H1 (cell line): ENCODE data around the gene JPT2. TPM values are rescaled to one million over a fixed set of nuclear protein-coding genes. Genes with fewer than 3 reads are reported as not detected.

Experiments
- CTCF ChIA-PET: fragments of 300-600 bp; sonication (Branson Sonifier 250); formaldehyde crosslinking; loops from one replicate; lab custom pipeline; 2021; ENCODE audit not compliant: partially characterized antibody; lab: Charles Lee
- POLR2A ChIA-PET: fragments of 300-600 bp; sonication (Branson Sonifier 250); formaldehyde crosslinking; loops from one replicate; lab custom pipeline; 2021; ENCODE audit warnings: inconsistent platforms; ENCODE audit not compliant: partially characterized antibody; lab: Charles Lee
- DNase-seq, 2 experiments: peaks; one replicate each; pipeline versions ENCODE4 v3.0.0 to v3.0.0-alpha.2; 2010 to 2022; ENCODE audit warnings: low spot score in 2 of 2, low read depth in 1 of 2, mixed read lengths in 1 of 2
- FAIRE-seq: peaks from 2 replicates; lab custom pipeline; 2011; peaks lifted over from hg19 to GRCh38; lab: Jason Lieb, UNC
- H2AFZ ChIP-seq: 2 replicates; pipeline ENCODE4 v1.8.1; 2012; ENCODE audit warnings: low read length, inconsistent platforms
- H2AK5ac ChIP-seq: 2 replicates; pipeline ENCODE4 v1.6.1; 2013; ENCODE audit warnings: low read depth, low read length
- H2BK120ac ChIP-seq: replicated peaks from 2 replicates; pipeline ENCODE3; 2013; ENCODE audit warnings: low read depth, low read length, inconsistent platforms
- H2BK12ac ChIP-seq: 2 replicates; pipeline ENCODE4 v1.6.1; 2013; ENCODE audit warnings: low read depth, low read length
- H2BK15ac ChIP-seq: 2 replicates; pipeline ENCODE4 v1.6.1; 2013; ENCODE audit warnings: low read length
- H2BK20ac ChIP-seq: 2 replicates; pipeline ENCODE4 v1.6.1; 2013; ENCODE audit warnings: low read length
- H2BK5ac ChIP-seq: 2 replicates; pipeline ENCODE4 v1.6.1; 2013; ENCODE audit warnings: low read depth, low read length
- H3K14ac ChIP-seq: 2 replicates; pipeline ENCODE4 v1.6.1; 2013; ENCODE audit warnings: inconsistent platforms; ENCODE audit not compliant: insufficient read length
- H3K18ac ChIP-seq: 2 replicates; pipeline ENCODE4 v1.6.1; 2013; ENCODE audit warnings: low read length; ENCODE audit errors: extremely low read depth
- H3K23ac ChIP-seq: 2 replicates; pipeline ENCODE4 v1.6.1; 2013; ENCODE audit warnings: inconsistent platforms; ENCODE audit not compliant: insufficient read length
- H3K23me2 ChIP-seq: 2 replicates; pipeline ENCODE4 v1.6.1; 2013; ENCODE audit warnings: low read depth, low read length
- H3K27ac ChIP-seq: 2 replicates; pipeline ENCODE4 v1.6.1; 2011; ENCODE audit warnings: low read depth, low read length, inconsistent platforms
- H3K27me3 ChIP-seq, 4 experiments: replicated peaks in 1 of 4; 1 replicate in 1 of 4; 2 replicates in 3 of 4; pipeline versions ENCODE4 v1.6.1 to v1.8.1; 2011 to 2013; ENCODE audit warnings: low read length in 3 of 4, mild to moderate bottlenecking in 3 of 4, inconsistent platforms in 2 of 4, mixed read lengths in 2 of 4, moderate library complexity in 1 of 4; ENCODE audit not compliant: control insufficient read depth in 3 of 4, insufficient read depth in 3 of 4; ENCODE audit errors: extremely low read depth in 1 of 4
- H3K36me3 ChIP-seq, 4 experiments: 2 replicates each; pipeline versions ENCODE4 v1.6.1 to v1.8.1; 2011 to 2013; ENCODE audit warnings: mild to moderate bottlenecking in 4 of 4, low read length in 3 of 4, moderate library complexity in 2 of 4, control low read depth in 1 of 4, inconsistent platforms in 1 of 4; ENCODE audit not compliant: insufficient read depth in 4 of 4, control insufficient read depth in 2 of 4
- H3K4ac ChIP-seq: replicated peaks from 2 replicates; pipeline ENCODE3; 2013; ENCODE audit warnings: low read length, low read depth, mixed read lengths, inconsistent platforms; ENCODE audit not compliant: insufficient read length
- H3K4me1 ChIP-seq, 4 experiments: replicated peaks in 1 of 4; 1 replicate in 1 of 4; 2 replicates in 3 of 4; pipeline versions ENCODE4 v1.6.1 to v1.8.1; 2011 to 2013; ENCODE audit warnings: low read length in 3 of 4, inconsistent platforms in 2 of 4, mixed read lengths in 1 of 4; ENCODE audit not compliant: insufficient read depth in 4 of 4, control insufficient read depth in 3 of 4
- H3K4me2 ChIP-seq, 2 experiments: 2 replicates each; pipeline versions ENCODE4 v1.6.1 to v1.8.1; 2011 to 2013; ENCODE audit warnings: low read depth in 2 of 2, low read length in 2 of 2, control low read depth in 1 of 2, inconsistent platforms in 1 of 2, mild to moderate bottlenecking in 1 of 2; ENCODE audit not compliant: insufficient read depth in 1 of 2
- H3K4me3 ChIP-seq, 4 experiments: fragments of 200-600, 300-600 bp in 1 of 4; sonication (generic), shearing (Covaris generic), sonication (Bioruptor Twin) in 1 of 4; 2 replicates each; pipeline versions ENCODE4 v1.5.1 to v1.8.1; 2011 to 2016; ENCODE audit warnings: low read length in 4 of 4, low read depth in 3 of 4, control low read depth in 2 of 4, inconsistent platforms in 2 of 4, mild to moderate bottlenecking in 2 of 4, mixed read lengths in 1 of 4, moderate library complexity in 1 of 4; ENCODE audit not compliant: insufficient read depth in 2 of 4; ENCODE audit errors: extremely low read depth in 1 of 4
- H3K56ac ChIP-seq: replicated peaks from 2 replicates; pipeline ENCODE3; 2013; ENCODE audit warnings: low read depth, mild to moderate bottlenecking, mixed read lengths, low read length, inconsistent platforms; ENCODE audit not compliant: insufficient read length
- H3K79me1 ChIP-seq: 2 replicates; pipeline ENCODE4 v1.6.1; 2013; ENCODE audit warnings: low read depth, low read length, control low read depth
- H3K79me2 ChIP-seq, 2 experiments: 2 replicates each; pipeline versions ENCODE4 v1.6.1 to v1.8.1; 2012 to 2013; ENCODE audit warnings: low read length in 2 of 2, mild to moderate bottlenecking in 2 of 2, inconsistent platforms in 1 of 2; ENCODE audit not compliant: insufficient read depth in 2 of 2, control insufficient read depth in 1 of 2
- H3K9ac ChIP-seq, 4 experiments: replicated peaks in 1 of 4; 1 replicate in 1 of 4; 2 replicates in 3 of 4; pipeline versions ENCODE4 v1.6.1 to v1.8.1; 2011 to 2013; ENCODE audit warnings: low read depth in 3 of 4, low read length in 3 of 4, control low read depth in 2 of 4, mild to moderate bottlenecking in 2 of 4, moderate library complexity in 2 of 4, inconsistent platforms in 1 of 4; ENCODE audit errors: extremely low read depth in 1 of 4
- H3K9me3 ChIP-seq, 2 experiments: 2 replicates each; pipeline versions ENCODE4 v1.6.1 to v1.8.1; 2012 to 2013; ENCODE audit warnings: mild to moderate bottlenecking in 2 of 2, moderate library complexity in 2 of 2, control low read depth in 1 of 2, inconsistent platforms in 1 of 2, low read depth in 1 of 2, low read length in 1 of 2, mixed read lengths in 1 of 2; ENCODE audit not compliant: insufficient read depth in 2 of 2
- H4K20me1 ChIP-seq, 2 experiments: replicated peaks in 1 of 2; 2 replicates each; pipeline versions ENCODE3 to v1.8.1; 2011 to 2013; ENCODE audit warnings: inconsistent platforms in 2 of 2, low read length in 2 of 2, mild to moderate bottlenecking in 1 of 2; ENCODE audit not compliant: insufficient read depth in 2 of 2, control insufficient read depth in 1 of 2
- H4K5ac ChIP-seq: 2 replicates; pipeline ENCODE4 v1.6.1; 2013; ENCODE audit warnings: low read length, low read depth, mixed read lengths, inconsistent platforms; ENCODE audit not compliant: insufficient read length
- H4K8ac ChIP-seq: 2 replicates; pipeline ENCODE4 v1.8.0; 2013; ENCODE audit warnings: mild to moderate bottlenecking, moderate library complexity, low read length, inconsistent platforms; ENCODE audit not compliant: insufficient read depth; ENCODE audit errors: extremely low read depth
- H4K91ac ChIP-seq: replicated peaks from 2 replicates; pipeline ENCODE3; 2013; ENCODE audit warnings: low read length, mixed read lengths, inconsistent platforms; ENCODE audit not compliant: insufficient read length
- CEBPB ChIP-seq: IDR thresholded peaks from 2 replicates; pipeline ENCODE4 v1.6.1; 2012; ENCODE audit warnings: low read depth, low read length
- CREB1 ChIP-seq: IDR thresholded peaks from 2 replicates; pipeline ENCODE4 v1.6.1; 2012; ENCODE audit warnings: inconsistent platforms
- CTCF ChIP-seq, 3 experiments: IDR thresholded peaks; 1 replicate in 2 of 3; 2 replicates in 1 of 3; pipeline versions ENCODE4 v1.5.1 to v1.6.1; 2011; ENCODE audit warnings: low read length in 3 of 3, mild to moderate bottlenecking in 3 of 3, inconsistent platforms in 2 of 3, low read depth in 1 of 3, moderate library complexity in 1 of 3; ENCODE audit not compliant: insufficient read depth in 1 of 3; ENCODE audit errors: control extremely low read depth in 1 of 3
- EGR1 ChIP-seq: IDR thresholded peaks from 2 replicates; pipeline ENCODE4 v1.6.1; 2011; ENCODE audit warnings: low read depth, low read length, borderline replicate concordance
- EZH2 ChIP-seq: fragments of 200-600 bp; sonication (generic); IDR thresholded peaks from 2 replicates; pipeline ENCODE4 v1.7.1; 2012; ENCODE audit warnings: low read depth, mild to moderate bottlenecking, moderate library complexity, low read length, inconsistent platforms; ENCODE audit not compliant: severe bottlenecking
- HDAC2 ChIP-seq, 2 experiments: fragments of 300-600 bp in 1 of 2; sonication (generic) in 1 of 2; IDR thresholded peaks; 2 replicates each; pipeline ENCODE4 v1.6.1; 2011 to 2012; ENCODE audit warnings: low read depth in 2 of 2, low read length in 2 of 2, mild to moderate bottlenecking in 2 of 2, moderate library complexity in 2 of 2, borderline replicate concordance in 1 of 2, inconsistent platforms in 1 of 2
- POU5F1 ChIP-seq: IDR thresholded peaks from 2 replicates; pipeline ENCODE4 v1.6.1; 2011; ENCODE audit warnings: low read depth, mild to moderate bottlenecking, low read length, moderate library complexity
- RXRA ChIP-seq: IDR thresholded peaks from 2 replicates; pipeline ENCODE4 v1.6.1; 2011; ENCODE audit warnings: low read depth, mild to moderate bottlenecking, low read length, moderate library complexity; ENCODE audit not compliant: insufficient read depth
- SP4 ChIP-seq: IDR thresholded peaks from 2 replicates; pipeline ENCODE4 v1.6.1; 2012; ENCODE audit warnings: low read length, inconsistent platforms
- ZNF274 ChIP-seq: IDR thresholded peaks from 2 replicates; pipeline ENCODE4 v1.7.0; 2012; ENCODE audit warnings: low read length, borderline replicate concordance; ENCODE audit errors: extremely low read depth
- WGBS, 2 experiments: shearing (Covaris generic) in 1 of 2; methylation state at CpG; one replicate each; pipeline versions ENCODE4 v1.1.6 to v1.1.7; 2013 to 2015; ENCODE audit warnings: low lambda C conversion rate in 2 of 2, mixed read lengths in 2 of 2, inconsistent platforms in 1 of 2, low coverage in 1 of 2, missing lambda C conversion rate in 1 of 2; ENCODE audit not compliant: insufficient replicate concordance in 2 of 2, insufficient coverage in 1 of 2, insufficient read length in 1 of 2; ENCODE audit errors: extremely low coverage in 1 of 2, missing lambda C conversion rate in 1 of 2; 5-methylcytosine and 5-hydroxymethylcytosine counted together
- polyA plus RNA-seq, 7 experiments: library from polyadenylated mRNA; depleted of rRNA in 3 of 7; stranded (reverse) in 5 of 7; unstranded in 2 of 7; fragments of >200 nt in 5 of 7; fragments of 200-250 nt in 2 of 7; gene quantifications; 1 replicate in 5 of 7; 2 replicates in 1 of 7; 4 replicates in 1 of 7; pipeline versions ENCODE4 v1.2.1 to v1.2.3, GENCODE V29; 2011 to 2013; ENCODE audit warnings: missing spikeins in 2 of 7, mixed read lengths in 2 of 7
- total RNA-seq: library from RNA; stranded (reverse); fragmentation: NEBNext Ultra II Directional; extraction: Animal tissue kit (Norgen Biotek cat#: 25700); gene quantifications from 2 replicates; pipeline ENCODE4 v1.2.1, GENCODE V29; 2021

Gene JPT2
- total and polyA plus RNA-seq, 2 of the 8 experiments (the other 6 are each of a cell fraction or from before 2014, with no cell fraction given): 67.6 to 197 TPM

GRCh38 chr16:1640261-1640941, 37.7 kb upstream of the JPT2 start:
- ChIA-PET POLR2A (interaction anchor here (1.6 kb wide), 1 partner anchor 12 kb away, joined by 4 read pairs; no protein-coding TSS in a partner anchor), CTCF (interaction anchor here (0.5 to 1.3 kb wide), 3 partner anchors 32 to 149 kb away, joined by 3 to 5 read pairs (median 3); no protein-coding TSS in a partner anchor)
- H3K14ac ChIP-seq: no peak overlapping the region
- H2BK120ac ChIP-seq: no peak overlapping the region
- no peaks in the 10 kb centered on the region; the same call in none of the 2 replicates for H3K79me1 ChIP-seq
- no peak overlapping the region for H3K4me2 ChIP-seq
- no peak overlapping the region for H3K18ac ChIP-seq
- DNase-seq (no peak), FAIRE-seq (no peak)
- no peak overlapping the region for H3K27ac ChIP-seq
- H3K27me3 ChIP-seq: no peaks in the 10 kb centered on the region
- no peak overlapping the region for H2AFZ ChIP-seq
- no peak overlapping the region for H3K4ac ChIP-seq
- peaks cover 0 to under 1% of the 10 kb centered on the region in 2 experiments; a peak in 1 of 4 replicates for H3K79me2 ChIP-seq
- peaks cover 20% of the 10 kb centered on the region in 2 experiments for H4K20me1 ChIP-seq
- H3K9me3 ChIP-seq: no peaks in the 10 kb centered on the region
- WGBS, 2 experiments: 91% methylated on average over 20 of the region's 20 CpGs; no CpG with 5 or more reads in 1 of the 2 experiments
- H2AK5ac ChIP-seq: no peak overlapping the region
- H3K9ac ChIP-seq: no peak overlapping the region
- no peaks in the 10 kb centered on the region for H3K4me1 ChIP-seq
- no peak overlapping the region for H2BK12ac ChIP-seq
- H3K36me3 ChIP-seq: peaks cover 19 to 45% (median 32%) of the 10 kb centered on the region in 4 experiments; a peak in 7 of 8 replicates
- no peak overlapping the region for H3K23ac ChIP-seq
- no peak overlapping the region for H2BK20ac ChIP-seq
- no peak overlapping the region for H2BK5ac ChIP-seq
- H4K91ac ChIP-seq: no peak overlapping the region
- no peaks in the 10 kb centered on the region for H3K23me2 ChIP-seq
- H3K56ac ChIP-seq: no peak overlapping the region
- H2BK15ac ChIP-seq: no peak overlapping the region
- H4K5ac ChIP-seq: no peak overlapping the region
- H3K4me3 ChIP-seq: no peak overlapping the region
- H4K8ac ChIP-seq: no peak overlapping the region
- no peak for TF ChIP-seq EZH2
- no peak for TF ChIP-seq CTCF (IDR thresholded peaks at IDR 0.05; ENCODE audit: control extremely low read depth in 1 of 3, insufficient read depth in 1 of 3, low read depth in 1 of 3, low read length in 3 of 3)
- no peak for TF ChIP-seq CEBPB
- TF ChIP-seq CREB1: no peak
- no peak for TF ChIP-seq EGR1
- no peak for TF ChIP-seq HDAC2 (IDR thresholded peaks at IDR 0.05; ENCODE audit: borderline replicate concordance in 1 of 2, low read depth in 2 of 2, low read length in 2 of 2)
- no peak for TF ChIP-seq ZNF274
- no peak for TF ChIP-seq RXRA
- TF ChIP-seq SP4: no peak
- TF ChIP-seq POU5F1: no peak
